Stimulated activated CD8-positive, alpha-beta memory T cell treated with anti-CD3 and anti-CD28 coated beads, Interleukin-12 subunit alpha, Interleukin-12 subunit beta, amount 100 ng/mL, for 24 hours (primary cell): ENCODE results near the gene TBC1D1.

Source experiments
- DNase-seq: peaks from one replicate; pipeline ENCODE4 v3.0.0-alpha.2; 2020; ENCODE audit errors: extremely low read depth

TBC1D1 gene

GRCh38 chr4:38078590-38079421 lies 187.9 kb downstream of the TBC1D1 start:
- no peak for DNase-seq

GRCh38 chr4:38080061-38080974 lies 189.4 kb downstream of the TBC1D1 start:
- no peak for DNase-seq

- no peak for DNase-seq
These were observed 191.1 kb downstream of the TBC1D1 start for GRCh38 chr4:38082021-38082420.

- DNase-seq: no peak
These were observed 191.8 kb downstream of the TBC1D1 start for GRCh38 chr4:38082424-38083385.

- no peak for DNase-seq
These were observed 194.2 kb downstream of the TBC1D1 start for GRCh38 chr4:38084877-38085711.

- no peak for DNase-seq
These were observed 194.9 kb downstream of the TBC1D1 start for GRCh38 chr4:38085751-38086150.

- no peak for DNase-seq
These were observed 195.4 kb downstream of the TBC1D1 start for GRCh38 chr4:38086151-38086848.

- DNase-seq: no peak
These were observed 196.0 kb downstream of the TBC1D1 start for GRCh38 chr4:38086849-38087226.

- no peak for DNase-seq
These were observed 197.4 kb downstream of the TBC1D1 start for GRCh38 chr4:38088321-38088720.

GRCh38 chr4:38089961-38090360 lies 199.1 kb downstream of the TBC1D1 start:
- DNase-seq: no peak

GRCh38 chr4:38090455-38091246 lies 199.8 kb downstream of the TBC1D1 start:
- DNase-seq: no peak

GRCh38 chr4:38091636-38092035 lies 200.8 kb downstream of the TBC1D1 start:
- no peak for DNase-seq

- DNase-seq: no peak
These were observed 201.8 kb downstream of the TBC1D1 start for GRCh38 chr4:38092701-38093100.

GRCh38 chr4:38094419-38094818 lies 203.5 kb downstream of the TBC1D1 start:
- DNase-seq: no peak

GRCh38 chr4:38095691-38096090 lies 204.8 kb downstream of the TBC1D1 start:
- no peak for DNase-seq

- no peak for DNase-seq
These were observed 206.9 kb downstream of the TBC1D1 start for GRCh38 chr4:38097818-38098217.

GRCh38 chr4:38099020-38099600 lies 208.2 kb downstream of the TBC1D1 start:
- no peak for DNase-seq

GRCh38 chr4:38099908-38100407 lies 209.1 kb downstream of the TBC1D1 start:
- DNase-seq: no peak
